Fibroblast of the aortic adventitia (primary cell): ENCODE data around the gene SYDE2. TPM values are rescaled to one million over a fixed set of nuclear protein-coding genes. Genes with fewer than 3 reads are reported as not detected.

Experiments
- DNase-seq: peaks from one replicate; pipeline ENCODE4 v3.0.0-alpha.2; 2010; ENCODE audit warnings: low read depth
- H3K4me3 ChIP-seq: 2 replicates; pipeline ENCODE4 v1.5.1; 2011; ENCODE audit warnings: low read depth, mild to moderate bottlenecking, control low read depth, low read length, moderate library complexity
- total RNA-seq: library from RNA; depleted of rRNA; stranded (reverse); fragments of >200 nt; gene quantifications from 2 replicates; pipeline ENCODE4 v1.2.3, GENCODE V29; 2012; ENCODE audit warnings: low replicate concordance
- TF ChIP-seq, protein P1 (sequence below): IDR thresholded peaks from 2 replicates; pipeline ENCODE4 v1.5.1; 2011; ENCODE audit warnings: mild to moderate bottlenecking, low read length, control low read depth, inconsistent platforms; ENCODE audit not compliant: insufficient read depth

SYDE2 gene
- total RNA-seq, 1 donor = 5.2 TPM

DNA sequence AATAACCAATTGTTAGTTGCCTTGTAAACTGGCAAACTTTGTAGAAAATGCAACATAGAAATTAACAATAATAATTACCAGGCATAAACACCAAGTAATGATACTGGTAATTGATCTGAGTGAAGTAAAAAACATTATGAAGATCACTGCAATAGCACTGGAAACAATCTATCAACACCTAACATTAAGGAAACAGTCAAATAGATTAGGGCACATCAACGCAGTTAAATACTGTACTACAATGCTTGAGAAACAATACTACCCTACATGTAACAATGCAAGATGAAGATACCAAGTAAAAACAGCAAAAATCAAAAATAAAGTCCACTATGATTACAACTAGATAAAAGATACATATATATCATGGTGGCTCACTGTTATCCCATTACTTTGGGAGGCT lies 16.6 kb downstream of the SYDE2 start:
- H3K4me3 ChIP-seq = no peak overlapping the region
- TF ChIP-seq, protein P1, sequence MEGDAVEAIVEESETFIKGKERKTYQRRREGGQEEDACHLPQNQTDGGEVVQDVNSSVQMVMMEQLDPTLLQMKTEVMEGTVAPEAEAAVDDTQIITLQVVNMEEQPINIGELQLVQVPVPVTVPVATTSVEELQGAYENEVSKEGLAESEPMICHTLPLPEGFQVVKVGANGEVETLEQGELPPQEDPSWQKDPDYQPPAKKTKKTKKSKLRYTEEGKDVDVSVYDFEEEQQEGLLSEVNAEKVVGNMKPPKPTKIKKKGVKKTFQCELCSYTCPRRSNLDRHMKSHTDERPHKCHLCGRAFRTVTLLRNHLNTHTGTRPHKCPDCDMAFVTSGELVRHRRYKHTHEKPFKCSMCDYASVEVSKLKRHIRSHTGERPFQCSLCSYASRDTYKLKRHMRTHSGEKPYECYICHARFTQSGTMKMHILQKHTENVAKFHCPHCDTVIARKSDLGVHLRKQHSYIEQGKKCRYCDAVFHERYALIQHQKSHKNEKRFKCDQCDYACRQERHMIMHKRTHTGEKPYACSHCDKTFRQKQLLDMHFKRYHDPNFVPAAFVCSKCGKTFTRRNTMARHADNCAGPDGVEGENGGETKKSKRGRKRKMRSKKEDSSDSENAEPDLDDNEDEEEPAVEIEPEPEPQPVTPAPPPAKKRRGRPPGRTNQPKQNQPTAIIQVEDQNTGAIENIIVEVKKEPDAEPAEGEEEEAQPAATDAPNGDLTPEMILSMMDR = no peak
- no peak for DNase-seq

GRCh38 chr1:85182700-85183099 lies 18.1 kb downstream of the SYDE2 start:
- TF ChIP-seq, protein P1 = no peak
- no peak overlapping the region for H3K4me3 ChIP-seq
- peak; percentile 27 for DNase-seq

- DNase-seq = no peak
- no peak overlapping the region for H3K4me3 ChIP-seq
- TF ChIP-seq, protein P1 = no peak
These were observed 19.9 kb downstream of the SYDE2 start for GRCh38 chr1:85180869-85181268.

- H3K4me3 ChIP-seq = no peak overlapping the region
- no peak for DNase-seq
- TF ChIP-seq, protein P1 = no peak
These were observed 21.3 kb downstream of the SYDE2 start for GRCh38 chr1:85179522-85179921.

- H3K4me3 ChIP-seq = no peak overlapping the region
- TF ChIP-seq, protein P1 = no peak
- DNase-seq = no peak
These were observed 22.4 kb downstream of the SYDE2 start for GRCh38 chr1:85178396-85178795.

DNA sequence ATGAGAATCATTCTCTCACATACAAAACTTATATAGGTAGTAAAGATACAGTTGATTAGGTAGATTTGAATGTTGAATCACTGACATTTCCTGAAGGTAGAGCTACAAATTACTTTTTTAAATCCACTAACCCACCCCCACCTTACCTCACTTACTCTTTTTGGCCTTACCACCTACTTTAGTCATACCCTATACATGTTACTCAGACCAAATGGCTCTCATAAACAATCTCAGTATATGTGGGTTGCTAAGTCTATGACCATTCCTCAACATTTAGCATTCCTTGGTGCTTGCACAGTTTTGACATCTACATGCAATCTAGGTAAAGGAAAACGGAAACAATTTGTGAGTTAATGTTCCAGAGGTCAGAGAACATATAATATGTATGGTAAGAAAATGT lies 26.3 kb downstream of the SYDE2 start:
- TF ChIP-seq, protein P1 = no peak
- no peak overlapping the region for H3K4me3 ChIP-seq
- no peak for DNase-seq

DNA sequence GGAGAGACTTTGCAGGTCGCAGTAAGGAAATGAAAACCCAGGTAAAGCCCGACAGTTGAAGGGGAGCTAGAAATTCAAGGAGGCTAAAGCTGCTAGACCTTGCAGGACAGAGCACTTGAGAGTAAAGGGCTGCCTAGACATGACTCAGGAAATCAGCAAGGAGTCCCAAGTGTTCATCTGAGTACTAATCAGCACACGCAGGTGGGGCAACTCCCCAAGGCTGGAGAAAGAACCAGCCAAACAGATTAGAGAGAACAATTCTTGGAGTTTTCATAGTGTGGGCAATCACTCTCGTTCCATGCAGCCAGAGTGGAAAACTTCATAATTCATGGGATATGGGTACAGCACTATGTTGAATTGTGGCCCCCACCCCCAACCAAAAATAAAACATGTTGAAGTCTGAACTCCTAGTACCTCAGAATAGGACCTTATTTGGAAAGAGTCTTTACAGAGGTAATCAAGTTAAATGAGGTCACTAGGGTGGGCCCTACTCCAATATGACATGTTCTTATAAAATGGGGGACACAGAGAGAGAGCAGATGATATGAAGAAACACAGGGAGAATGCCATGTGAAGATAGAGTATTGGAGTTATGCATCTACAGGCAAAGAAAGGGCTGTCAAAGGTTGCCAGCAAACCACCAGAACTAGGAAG lies 28.0 kb downstream of the SYDE2 start:
- TF ChIP-seq, protein P1 = no peak
- no peak for DNase-seq
- H3K4me3 ChIP-seq = no peak overlapping the region
